Transverse colon (tissue), 3 donors: Measurements from ENCODE around the gene CNKSR3.

ENCODE experiments used
- CTCF ChIP-seq, 5 experiments: fragments of 200-600 bp in 3 of 5; fragments of 450-650 bp in 2 of 5; sonication (generic) in 3 of 5; IDR thresholded peaks; 1 replicate in 2 of 5; 2 replicates in 3 of 5; pipeline ENCODE4 v1.5.1; 2016 to 2017; ENCODE audit warnings: antibody characterized with exemption in 5 of 5, inconsistent platforms in 3 of 5, mild to moderate bottlenecking in 2 of 5, moderate library complexity in 1 of 5
- POLR2A ChIP-seq: fragments of 450-650 bp; IDR thresholded peaks from one replicate; pipeline ENCODE4 v1.6.1; 2016; ENCODE audit warnings: antibody characterized with exemption, mild to moderate bottlenecking, moderate library complexity

GRCh38 chr6:154504102-154504501 lies 6.4 kb downstream of the CNKSR3 start:
- TF ChIP-seq CTCF (IDR thresholded peaks at IDR 0.05): no peak
- no peak for TF ChIP-seq POLR2A
